GM10248 (cell line): Measurements from ENCODE around the gene TCAF1.

Source experiments
- CTCF ChIA-PET: fragments of 300-600 bp; sonication (Branson Sonifier 250); formaldehyde crosslinking; extraction: SDS; loops from one replicate; lab custom pipeline; 2021; ENCODE audit warnings: antibody characterized with exemption; lab: Yijun Ruan, JAX
- POLR2A ChIA-PET: fragments of 350-650 bp; sonication (Branson Sonifier 250); formaldehyde crosslinking; extraction: SDS; loops from one replicate; lab custom pipeline; 2020; ENCODE audit warnings: antibody characterized with exemption; lab: Yijun Ruan, JAX
- DNase-seq: peaks from one replicate; pipeline ENCODE4 v3.0.0; 2012; ENCODE audit errors: extremely low spot score
- TF ChIP-seq, protein P1 (sequence below): IDR thresholded peaks from 2 replicates; pipeline ENCODE4 v1.5.1; 2012; ENCODE audit warnings: mild to moderate bottlenecking, low read depth; ENCODE audit errors: extremely low read depth, missing control alignments, control extremely low read depth

Gene TCAF1

GRCh38 chr7:143936087-143937009 lies 34.4 kb upstream of the TCAF1 start:
- ChIA-PET POLR2A (no interaction called here), CTCF (interaction anchor here (2.4 kb wide), 1 partner anchor 13 kb away, joined by 7 read pairs; no protein-coding TSS in a partner anchor)
- TF ChIP-seq, protein P1, sequence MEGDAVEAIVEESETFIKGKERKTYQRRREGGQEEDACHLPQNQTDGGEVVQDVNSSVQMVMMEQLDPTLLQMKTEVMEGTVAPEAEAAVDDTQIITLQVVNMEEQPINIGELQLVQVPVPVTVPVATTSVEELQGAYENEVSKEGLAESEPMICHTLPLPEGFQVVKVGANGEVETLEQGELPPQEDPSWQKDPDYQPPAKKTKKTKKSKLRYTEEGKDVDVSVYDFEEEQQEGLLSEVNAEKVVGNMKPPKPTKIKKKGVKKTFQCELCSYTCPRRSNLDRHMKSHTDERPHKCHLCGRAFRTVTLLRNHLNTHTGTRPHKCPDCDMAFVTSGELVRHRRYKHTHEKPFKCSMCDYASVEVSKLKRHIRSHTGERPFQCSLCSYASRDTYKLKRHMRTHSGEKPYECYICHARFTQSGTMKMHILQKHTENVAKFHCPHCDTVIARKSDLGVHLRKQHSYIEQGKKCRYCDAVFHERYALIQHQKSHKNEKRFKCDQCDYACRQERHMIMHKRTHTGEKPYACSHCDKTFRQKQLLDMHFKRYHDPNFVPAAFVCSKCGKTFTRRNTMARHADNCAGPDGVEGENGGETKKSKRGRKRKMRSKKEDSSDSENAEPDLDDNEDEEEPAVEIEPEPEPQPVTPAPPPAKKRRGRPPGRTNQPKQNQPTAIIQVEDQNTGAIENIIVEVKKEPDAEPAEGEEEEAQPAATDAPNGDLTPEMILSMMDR, result no peak
- DNase-seq, result no peak

DNA sequence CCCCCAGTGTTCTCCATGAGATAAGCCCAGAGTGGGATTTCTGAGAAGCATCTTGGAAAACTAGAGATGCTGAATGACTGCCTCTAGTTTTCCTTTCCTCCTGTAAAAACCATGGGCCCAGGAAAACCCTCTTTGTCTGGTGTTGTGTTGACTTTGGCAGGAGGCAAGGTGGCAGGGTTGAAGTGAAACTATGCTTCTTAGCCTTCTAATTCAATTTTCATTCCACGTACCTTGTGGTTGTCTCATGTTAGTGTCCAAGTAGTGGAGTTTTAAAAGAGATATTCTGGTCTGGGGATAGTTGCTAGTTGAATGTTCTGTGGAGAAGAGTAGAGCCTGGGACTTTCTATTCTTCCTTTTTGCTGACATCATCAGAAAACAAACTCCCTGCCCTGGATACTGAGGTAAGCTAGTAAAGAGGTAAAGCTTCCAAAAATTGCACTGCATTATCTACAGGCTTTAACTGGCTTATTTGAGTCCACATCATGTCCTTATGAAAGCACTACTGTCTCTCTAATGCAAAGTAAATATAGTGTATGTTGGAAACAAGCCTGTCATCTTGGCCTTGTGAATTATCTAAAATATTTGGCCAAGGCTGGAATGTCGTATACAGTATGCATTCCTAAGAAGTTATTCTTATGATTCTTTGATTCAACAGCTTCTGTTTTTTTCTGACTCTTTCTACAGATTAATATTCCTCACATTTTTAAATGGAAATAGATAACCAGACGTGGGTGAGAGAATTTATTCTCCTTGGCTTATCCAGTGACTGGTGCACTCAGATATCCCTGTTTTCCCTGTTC lies 32.8 kb upstream of the TCAF1 start, which contains the start of gene OR2F2:
TSS of gene OR2F2 (plus strand) at position 708 of the 800 bp plus-strand sequence. CDS start at position 708, 0 bp downstream.
- no peak for DNase-seq
- CTCF ChIA-PET, result interaction anchor here (2.2 kb wide), 2 partner anchors 13 to 14 kb away, joined by 4 to 8 read pairs; no protein-coding TSS in a partner anchor
- POLR2A ChIA-PET, result no interaction called here
- TF ChIP-seq, protein P1, result no peak

GRCh38 chr7:143931739-143932138 lies 29.8 kb upstream of the TCAF1 start:
- POLR2A ChIA-PET, result no interaction called here
- TF ChIP-seq, protein P1, result no peak
- CTCF ChIA-PET, result no interaction called here
- no peak for DNase-seq

DNA sequence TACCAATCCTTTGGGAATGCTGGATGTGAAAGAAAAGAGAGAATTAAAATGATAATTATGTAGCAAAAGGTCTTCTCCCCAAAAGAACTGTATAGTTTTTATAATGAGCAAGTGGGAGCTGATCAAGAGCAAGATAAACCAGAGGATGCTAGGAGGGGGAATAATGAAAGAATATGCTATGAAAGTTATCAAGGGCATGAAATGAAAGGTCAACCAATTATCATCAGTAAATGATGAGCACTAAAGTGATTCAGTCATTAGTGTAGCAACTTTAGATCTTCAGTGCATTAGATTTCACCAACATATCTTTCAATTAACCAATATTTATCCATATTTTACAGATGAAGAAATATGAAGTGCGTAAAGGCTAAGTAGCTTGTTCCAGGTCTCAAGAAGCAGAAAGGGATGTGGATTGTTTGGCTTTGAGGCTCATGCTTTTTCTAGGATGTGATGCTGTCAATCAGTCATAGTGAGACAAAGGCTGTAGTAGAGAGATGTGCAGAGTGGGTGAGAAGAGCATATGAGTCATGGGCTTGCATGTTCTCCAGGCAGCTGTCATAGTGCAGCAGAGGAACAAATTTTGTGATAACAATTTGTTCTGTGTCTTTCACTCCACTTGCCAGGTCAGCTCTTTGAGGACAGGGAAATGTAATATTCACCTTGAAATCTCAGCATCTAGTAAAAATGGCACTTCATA lies 27.4 kb upstream of the TCAF1 start:
- ChIA-PET CTCF (interaction anchor here (1.2 to 2.0 kb wide), 2 partner anchors 8 to 32 kb away, joined by 3 to 5 read pairs; no protein-coding TSS in a partner anchor), POLR2A (no interaction called here)
- TF ChIP-seq, protein P1, result no peak
- no peak for DNase-seq

GRCh38 chr7:143924851-143925250 lies 22.9 kb upstream of the TCAF1 start:
- TF ChIP-seq, protein P1, result no peak
- DNase-seq, result no peak

More at GRCh38 chr7:143924851-143925250, 22.9 kb upstream of the TCAF1 start:
- ChIA-PET CTCF (interaction anchor here (1.2 kb wide), 1 partner anchor 109 kb away, joined by 3 read pairs; no protein-coding TSS in a partner anchor), POLR2A (no interaction called here)
